Right kidney (tissue), 1 donor: ENCODE data around the gene TBX4.
"Not testable (repeated sequence)": the region's sequence is repeated elsewhere in the genome, so short reads cannot be mapped to it uniquely, and the experiment has no call there.

ENCODE experiments used
- DNase-seq: peaks from one replicate; pipeline ENCODE4 v3.0.0-alpha.2; 2016

Gene TBX4

GRCh38 chr17:61498042-61498994, 46.1 kb downstream of the TBX4 start:
- DNase-seq, result no peak

GRCh38 chr17:61499632-61500031, 47.4 kb downstream of the TBX4 start:
- DNase-seq, result no peak

- DNase-seq, result no peak
Measured at GRCh38 chr17:61500287-61500686, 48.1 kb downstream of the TBX4 start.

- DNase-seq, result no peak
Measured at GRCh38 chr17:61502292-61502691, 50.1 kb downstream of the TBX4 start.

GRCh38 chr17:61503961-61504360, 51.7 kb downstream of the TBX4 start:
- DNase-seq, result no peak

GRCh38 chr17:61504697-61505096, 52.5 kb downstream of the TBX4 start:
- DNase-seq, result no peak

- DNase-seq, result no peak
Measured at GRCh38 chr17:61505846-61506627, 53.8 kb downstream of the TBX4 start.

GRCh38 chr17:61507383-61508066, 55.3 kb downstream of the TBX4 start:
- DNase-seq, result no peak

- DNase-seq, result no peak
Measured at GRCh38 chr17:61508912-61509311, 56.7 kb downstream of the TBX4 start.

GRCh38 chr17:61509454-61509853, 57.2 kb downstream of the TBX4 start:
- DNase-seq, result not testable (repeated sequence)

- no peak for DNase-seq
Measured at GRCh38 chr17:61510237-61510636, 58.0 kb downstream of the TBX4 start.

- no peak for DNase-seq
Measured at GRCh38 chr17:61510991-61511390, 58.8 kb downstream of the TBX4 start.

GRCh38 chr17:61511480-61512182, 59.4 kb downstream of the TBX4 start:
- no peak for DNase-seq

- no peak for DNase-seq
Measured at GRCh38 chr17:61514491-61514890, 62.3 kb downstream of the TBX4 start.

- DNase-seq, result no peak
Measured at GRCh38 chr17:61517265-61517664, 65.0 kb downstream of the TBX4 start.

GRCh38 chr17:61517843-61518606, 65.8 kb downstream of the TBX4 start:
- no peak for DNase-seq

- DNase-seq, result no peak
Measured at GRCh38 chr17:61519139-61519538, 66.9 kb downstream of the TBX4 start.

GRCh38 chr17:61519754-61520440, 67.7 kb downstream of the TBX4 start:
- DNase-seq, result no peak

GRCh38 chr17:61520897-61521296, 68.7 kb downstream of the TBX4 start:
- DNase-seq, result no peak

GRCh38 chr17:61522088-61522487, 69.9 kb downstream of the TBX4 start:
- no peak for DNase-seq

- DNase-seq, result no peak
Measured at GRCh38 chr17:61524319-61524718, 72.1 kb downstream of the TBX4 start.
